ENCODE data around the gene SMCO4. TPM values are rescaled to one million over a fixed set of nuclear protein-coding genes. Genes with fewer than 3 reads are reported as not detected.

The SMCO4 gene
- total RNA-seq, 2 donors from 2014 or later: 11.6 to 11.7 TPM

Other genes starting within 250 kb of the SMCO4 start
- gene DEUP1, start 212.6 kb downstream of the SMCO4 start, total RNA-seq: not detected
- 1 to 10 TPM; 8.0 to 9.1 TPM for gene CEP295, start 118.3 kb upstream of the SMCO4 start, total RNA-seq
- 10 to 100 TPM; 72.5 to 98.5 TPM for gene TAF1D, start 198.1 kb upstream of the SMCO4 start, total RNA-seq
- 10 to 100 TPM; 16.8 to 19.9 TPM for gene C11orf54, start 198.3 kb upstream of the SMCO4 start, total RNA-seq
- gene MED17, start 240.9 kb upstream of the SMCO4 start, total RNA-seq: 10 to 100 TPM; 20.6 to 21.2 TPM